NCI-H524 (cell line): ENCODE results near the gene ITFG2.
"Not testable (repeated sequence)": the region's sequence is repeated elsewhere in the genome, so short reads cannot be mapped to it uniquely, and the experiment has no call there.

ENCODE experiments used
- DNase-seq, 2 experiments: peaks; one replicate each; lab custom pipeline; 2025; lab: John Stamatoyannopoulos, UW

Gene ITFG2

GRCh38 chr12:2812290-2813213 is at the start of gene ITFG2:
Gene ITFG2, plus strand, starts transcription at chr12:2812668. Its CDS starts 93 bp downstream, at chr12:2812761.
- DNase-seq: peak; percentile 95 to 99

GRCh38 chr12:2764398-2764797 is 48.1 kb upstream of the ITFG2 start:
- DNase-seq: no peak

- DNase-seq: no peak
Observed at GRCh38 chr12:2765052-2765451, 47.4 kb upstream of the ITFG2 start.

GRCh38 chr12:2765608-2766007 is 46.9 kb upstream of the ITFG2 start:
- DNase-seq: no peak

GRCh38 chr12:2768224-2768961 is 44.1 kb upstream of the ITFG2 start:
- no peak for DNase-seq

GRCh38 chr12:2769866-2770533 is 42.5 kb upstream of the ITFG2 start:
- no peak for DNase-seq

GRCh38 chr12:2770544-2770943 is 41.9 kb upstream of the ITFG2 start:
- not testable (repeated sequence) for DNase-seq

- DNase-seq: no peak
Observed at GRCh38 chr12:2772370-2772769, 40.1 kb upstream of the ITFG2 start.

- DNase-seq: no peak
Observed at GRCh38 chr12:2773199-2773875, 39.1 kb upstream of the ITFG2 start.

- DNase-seq: no peak
Observed at GRCh38 chr12:2775431-2775830, 37.0 kb upstream of the ITFG2 start.

- no peak for DNase-seq
Observed at GRCh38 chr12:2776129-2776806, 36.2 kb upstream of the ITFG2 start.

- DNase-seq: peak; percentile 23 to 75
Observed at GRCh38 chr12:2779281-2779680, 33.2 kb upstream of the ITFG2 start.

GRCh38 chr12:2783936-2784600 is 28.4 kb upstream of the ITFG2 start:
- DNase-seq: peak; percentile 44 to 66

GRCh38 chr12:2785017-2785416 is 27.5 kb upstream of the ITFG2 start:
- DNase-seq: no peak

GRCh38 chr12:2791089-2791488 is 21.4 kb upstream of the ITFG2 start:
- no peak for DNase-seq

- no peak for DNase-seq
Observed at GRCh38 chr12:2792671-2793500, 19.6 kb upstream of the ITFG2 start.

- no peak for DNase-seq
Observed at GRCh38 chr12:2793561-2793960, 18.9 kb upstream of the ITFG2 start.

GRCh38 chr12:2794191-2794735 is 18.2 kb upstream of the ITFG2 start:
- no peak for DNase-seq

GRCh38 chr12:2794736-2795289 is 17.7 kb upstream of the ITFG2 start, which contains the start of gene FKBP4:
Gene FKBP4, plus strand, starts transcription at chr12:2794970. Its CDS starts 170 bp downstream, at chr12:2795140.
- peak; percentile 68 to 74 for DNase-seq
